Activated T-helper 1 cell treated with anti-CD3 and anti-CD28 coated beads, Interleukin-2, amount 50 U/mL, for 16 hours (primary cell): ENCODE measurements around the gene ZFHX3.

Source experiments
- DNase-seq, 2 donors: peaks; one replicate each; pipeline ENCODE4 v3.0.0-alpha.2; 2020; ENCODE audit warnings: low read depth in 1 of 2, low spot score in 1 of 2

ZFHX3 gene

GRCh38 chr16:72886346-72886974, 161.5 kb downstream of the ZFHX3 start:
- DNase-seq: no peak

- DNase-seq: no peak
Measured at GRCh38 chr16:72884573-72884972, 163.4 kb downstream of the ZFHX3 start.

DNA sequence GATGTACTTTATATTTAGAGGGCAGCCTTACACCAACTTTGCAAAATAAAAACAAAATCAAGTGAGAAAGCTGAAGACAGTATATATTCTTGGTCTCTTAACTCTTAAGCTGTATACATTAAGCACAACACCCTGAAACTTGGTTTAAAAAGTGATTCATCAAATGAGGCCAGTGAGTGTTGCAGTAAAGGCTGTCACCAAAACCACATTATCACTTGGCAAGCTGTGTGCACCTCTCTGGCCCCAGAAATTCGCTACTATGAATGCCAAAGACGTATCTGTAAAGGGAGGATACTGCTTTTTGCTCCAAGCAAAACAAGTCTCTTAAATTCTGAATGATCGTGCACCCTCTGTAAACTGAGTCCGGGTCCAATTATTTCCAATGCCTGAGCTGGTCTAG, 163.9 kb downstream of the ZFHX3 start:
- DNase-seq: no peak

DNA sequence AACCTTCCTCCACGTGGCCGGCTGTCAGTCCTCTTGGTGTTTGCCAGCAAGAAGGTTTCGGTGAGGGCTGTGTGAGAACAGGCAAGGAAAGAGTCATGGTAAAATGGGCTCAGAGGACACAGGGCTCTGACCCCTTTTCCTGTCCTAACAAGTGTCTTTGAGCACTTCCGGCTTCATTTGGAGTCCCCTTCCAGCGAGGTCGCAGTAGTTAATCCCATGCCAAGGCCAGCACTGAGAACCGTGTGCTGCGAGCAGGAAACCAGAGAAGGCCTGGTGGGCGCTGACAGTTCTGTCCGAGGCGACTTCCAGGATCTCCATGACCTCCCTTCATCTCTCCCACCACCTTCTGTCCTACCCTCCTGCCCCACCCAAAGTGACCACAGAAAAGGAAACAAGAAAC, 168.1 kb downstream of the ZFHX3 start:
- no peak for DNase-seq

- no peak for DNase-seq
Measured at GRCh38 chr16:72878301-72879269, 169.3 kb downstream of the ZFHX3 start.

DNA sequence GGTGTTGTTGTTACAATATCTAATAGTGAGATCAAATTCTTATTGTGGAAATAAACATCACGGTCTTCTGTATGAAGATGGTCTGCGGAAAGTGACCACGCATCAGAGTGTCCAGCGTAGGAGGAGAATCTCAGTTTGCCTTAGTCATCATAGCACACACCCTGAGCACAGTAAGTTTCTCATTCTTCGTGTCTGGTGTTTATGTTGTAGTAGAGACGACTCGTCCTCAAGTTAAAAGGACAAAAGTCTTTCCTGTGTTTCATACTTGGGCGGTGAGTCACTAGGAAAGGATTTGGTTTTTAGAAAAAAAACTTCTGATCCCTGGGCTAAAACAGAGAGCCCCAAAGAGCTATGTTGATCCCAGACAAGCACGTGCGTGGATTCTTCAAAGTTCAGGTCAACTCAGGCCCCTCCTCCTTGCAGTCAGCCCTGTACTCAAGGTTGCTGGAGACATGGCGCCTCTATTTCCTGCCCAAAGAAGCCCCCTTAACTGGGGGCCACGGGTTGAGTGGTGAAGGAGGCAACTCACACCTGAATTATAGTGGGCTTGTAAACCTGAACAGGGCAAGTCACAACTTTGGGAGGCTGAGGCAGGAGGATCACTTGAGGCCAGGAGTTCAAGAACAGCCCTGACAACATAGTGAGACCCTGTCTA, 170.4 kb downstream of the ZFHX3 start:
- DNase-seq: no peak

GRCh38 chr16:72876981-72877373, 171.0 kb downstream of the ZFHX3 start:
- no peak for DNase-seq

GRCh38 chr16:72876221-72876620, 171.7 kb downstream of the ZFHX3 start:
- DNase-seq: no peak

GRCh38 chr16:72875291-72876031, 172.5 kb downstream of the ZFHX3 start:
- no peak for DNase-seq

DNA sequence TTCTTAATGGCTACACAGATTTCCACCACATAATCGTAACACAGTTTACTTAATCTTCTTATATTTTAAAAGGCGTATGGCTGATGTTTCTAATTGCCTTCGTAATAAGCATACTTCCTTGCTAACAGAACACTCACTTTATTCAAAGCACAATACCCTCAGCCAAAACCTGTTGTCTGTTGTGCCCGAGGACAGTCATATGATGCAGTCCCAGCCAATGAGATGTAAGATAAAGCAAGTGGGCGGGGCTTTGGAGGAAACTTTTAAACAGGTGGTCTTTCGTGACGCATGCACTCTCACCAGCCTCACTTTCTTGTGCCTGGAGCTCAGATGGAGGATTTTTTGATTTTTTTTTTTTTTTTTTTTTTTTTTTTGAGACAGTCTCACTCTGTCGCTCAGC, 174.1 kb downstream of the ZFHX3 start:
- DNase-seq: no peak

DNA sequence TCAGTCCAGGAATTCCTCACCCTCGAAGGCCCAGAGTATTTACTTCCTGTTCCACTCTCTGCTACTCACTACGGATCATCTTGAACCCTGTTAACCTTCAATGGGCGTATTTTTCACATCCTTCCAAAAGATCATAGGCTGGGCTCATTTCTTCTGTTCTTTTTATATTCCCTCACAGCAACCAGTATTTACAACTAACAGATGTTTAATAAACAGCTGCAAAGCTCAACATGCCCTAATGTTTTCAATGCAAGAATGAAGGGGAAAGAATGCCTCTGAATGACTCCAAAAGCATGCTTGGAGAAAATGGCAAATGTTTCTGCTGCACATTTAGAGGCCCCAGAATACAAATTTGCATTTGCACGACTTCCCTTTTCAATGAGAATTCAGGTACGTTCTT, 174.9 kb downstream of the ZFHX3 start:
- DNase-seq: no peak

DNA sequence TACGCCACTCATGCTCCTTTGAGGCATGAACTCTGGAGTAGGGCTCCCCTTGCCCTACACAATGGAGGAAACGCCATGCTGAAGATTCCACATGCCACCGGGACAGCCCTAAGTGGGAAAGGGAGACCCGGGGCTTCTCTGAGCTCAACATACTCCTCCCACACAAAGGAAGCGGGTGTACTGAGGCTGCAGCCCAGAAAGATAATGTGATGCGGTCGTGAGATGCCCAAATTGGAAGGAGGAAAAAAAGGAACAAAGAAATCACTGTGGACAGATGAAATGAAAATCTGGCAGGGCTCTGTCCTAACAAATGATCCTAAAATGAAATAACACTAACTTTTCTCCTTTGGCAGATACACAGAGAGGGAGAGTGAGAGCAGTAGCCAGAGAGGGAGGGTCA, 182.1 kb downstream of the ZFHX3 start:
- no peak for DNase-seq

GRCh38 chr16:72865258-72865657, 182.7 kb downstream of the ZFHX3 start:
- DNase-seq: no peak

GRCh38 chr16:72864130-72864833, 183.6 kb downstream of the ZFHX3 start:
- DNase-seq: no peak

- DNase-seq: no peak
Measured at GRCh38 chr16:72862090-72862489, 185.8 kb downstream of the ZFHX3 start.

DNA sequence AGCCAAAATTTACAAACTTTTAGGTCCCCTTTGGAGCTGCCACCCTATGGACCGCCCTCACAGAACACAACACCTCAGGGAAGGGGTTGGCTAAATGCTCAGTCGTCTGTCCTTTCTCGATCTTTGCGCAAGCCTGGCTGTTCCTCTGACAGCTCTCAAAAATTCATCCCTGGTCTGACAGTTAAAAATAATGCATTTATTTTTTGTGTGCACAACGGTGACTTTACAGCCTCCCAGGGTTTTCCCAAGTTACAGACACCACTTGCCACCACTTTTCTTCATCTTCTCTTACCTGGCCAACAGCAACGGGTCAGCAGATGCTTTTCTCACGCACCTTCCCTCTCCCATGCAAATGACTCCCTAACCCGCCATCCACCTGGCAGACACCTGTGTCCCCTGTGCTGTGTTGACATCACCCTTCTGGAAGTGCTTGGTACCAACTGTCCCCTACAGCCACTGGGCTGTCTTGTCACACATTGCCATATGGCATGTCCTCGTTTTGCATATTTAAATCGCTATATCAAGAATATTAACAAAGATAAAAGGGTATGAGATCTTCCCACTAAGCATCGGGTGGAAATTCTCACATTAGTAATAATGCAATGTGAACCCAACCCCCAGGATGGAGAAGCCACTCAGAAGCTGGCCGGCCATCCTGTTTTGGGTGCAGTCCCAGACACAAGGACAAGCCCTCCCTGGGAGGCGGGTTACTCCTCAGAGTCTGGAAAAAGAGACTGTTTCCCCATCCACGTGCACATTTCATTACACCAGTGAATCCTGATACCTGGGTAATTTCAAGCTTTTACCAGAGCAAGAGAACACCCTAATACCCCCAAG, 187.0 kb downstream of the ZFHX3 start:
- DNase-seq: no peak

GRCh38 chr16:72859581-72859980, 188.3 kb downstream of the ZFHX3 start:
- DNase-seq: no peak

DNA sequence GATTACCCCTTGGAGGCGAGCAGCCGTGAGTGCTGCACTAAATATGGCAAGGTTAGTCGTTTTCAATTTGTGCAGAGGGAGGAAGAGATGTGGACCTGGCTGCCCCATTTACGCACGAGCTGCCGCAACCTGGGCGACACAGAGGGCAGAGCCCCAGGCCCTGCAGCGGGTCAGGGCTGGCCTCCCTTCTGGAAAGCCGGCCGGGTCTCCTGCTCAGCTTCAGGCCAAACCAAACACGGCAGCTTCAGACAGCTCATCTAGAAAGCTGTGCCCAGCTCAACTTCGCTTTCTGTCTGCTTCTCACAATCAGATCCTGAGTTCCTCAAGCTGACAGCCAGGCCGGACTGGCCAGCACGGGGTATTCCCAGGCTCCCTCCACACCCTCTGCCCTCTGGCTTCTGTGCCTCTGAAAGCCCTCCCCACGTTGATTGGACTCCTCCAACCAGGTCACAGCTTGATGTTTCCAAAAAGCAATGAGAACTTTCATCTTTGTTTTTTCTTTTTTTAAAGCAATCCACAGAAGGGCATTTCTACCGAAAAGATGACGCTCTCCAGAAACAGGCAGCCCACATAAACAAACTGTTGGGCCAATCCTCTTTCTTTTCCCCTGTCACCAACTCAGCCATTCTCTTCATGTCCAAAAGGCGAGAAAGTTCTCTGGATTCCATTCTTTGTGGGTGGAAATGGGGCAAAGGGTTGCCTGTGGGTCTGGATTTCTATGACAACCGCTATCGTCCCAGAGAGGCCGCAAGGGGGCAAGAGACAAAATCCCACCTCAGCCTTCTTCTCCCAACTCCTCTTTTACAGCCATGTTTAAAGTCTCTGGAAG, 189.0 kb downstream of the ZFHX3 start:
- no peak for DNase-seq
